Measurements from ENCODE around the gene SEC22C. TPM values are rescaled to one million over a fixed set of nuclear protein-coding genes. Genes with fewer than 3 reads are reported as not detected.
A peak's percentile ranks its signal among the peaks of the same experiment; 100 is the strongest.

The SEC22C gene
- total and polyA plus RNA-seq, 4 donors: 23.3 to 61.4 (median 35.0) TPM

DNA sequence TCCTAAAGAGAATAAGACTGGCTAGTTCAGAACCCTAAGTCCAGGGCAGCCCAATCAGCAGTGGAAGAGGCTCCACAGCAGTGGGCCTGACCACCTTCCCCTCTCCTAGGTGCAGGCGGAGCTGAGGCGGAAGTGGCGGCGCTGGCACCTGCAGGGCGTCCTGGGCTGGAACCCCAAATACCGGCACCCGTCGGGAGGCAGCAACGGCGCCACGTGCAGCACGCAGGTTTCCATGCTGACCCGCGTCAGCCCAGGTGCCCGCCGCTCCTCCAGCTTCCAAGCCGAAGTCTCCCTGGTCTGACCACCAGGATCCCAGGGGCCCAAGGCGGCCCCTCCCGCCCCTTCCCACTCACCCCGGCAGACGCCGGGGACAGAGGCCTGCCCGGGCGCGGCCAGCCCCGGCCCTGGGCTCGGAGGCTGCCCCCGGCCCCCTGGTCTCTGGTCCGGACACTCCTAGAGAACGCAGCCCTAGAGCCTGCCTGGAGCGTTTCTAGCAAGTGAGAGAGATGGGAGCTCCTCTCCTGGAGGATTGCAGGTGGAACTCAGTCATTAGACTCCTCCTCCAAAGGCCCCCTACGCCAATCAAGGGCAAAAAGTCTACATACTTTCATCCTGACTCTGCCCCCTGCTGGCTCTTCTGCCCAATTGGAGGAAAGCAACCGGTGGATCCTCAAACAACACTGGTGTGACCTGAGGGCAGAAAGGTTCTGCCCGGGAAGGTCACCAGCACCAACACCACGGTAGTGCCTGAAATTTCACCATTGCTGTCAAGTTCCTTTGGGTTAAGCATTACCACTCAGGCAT, 45.6 kb downstream of the SEC22C start:
- no peak overlapping the region for H3K9ac ChIP-seq (ENCODE audit: insufficient read depth in 1 of 2, low read length in 2 of 2)
- peaks cover 0 to 23% (median 0%) of the 10 kb centered on the region in 4 donors for H3K36me3 ChIP-seq (ENCODE audit: control insufficient read depth in 4 of 4, insufficient read depth in 4 of 4, low read length in 4 of 4)
- H3K9me3 ChIP-seq (ENCODE audit: control insufficient read depth in 4 of 4, insufficient read depth in 3 of 4, low read length in 3 of 4): no peaks in the 10 kb centered on the region
- H3K27ac ChIP-seq (ENCODE audit: low read depth in 1 of 2, low read length in 1 of 2): no peak overlapping the region
- H3K4me3 ChIP-seq: no peak overlapping the region
- peaks cover 0 to 36% (median 0%) of the 10 kb centered on the region in 5 donors for H3K4me1 ChIP-seq (ENCODE audit: control insufficient read depth in 5 of 5, insufficient read depth in 5 of 5, low read length in 5 of 5)
- no peak for TF ChIP-seq CTCF (IDR thresholded peaks at IDR 0.05; ENCODE audit: control extremely low read depth, extremely low read depth)
- no peaks in the 10 kb centered on the region for H3K27me3 ChIP-seq (ENCODE audit: control insufficient read depth in 3 of 3, insufficient read depth in 3 of 3, low read length in 2 of 3)
- 84 to 85% methylated on average over 33 to 35 of the region's 35 CpGs for WGBS, 2 donors
- DNase-seq (no peak), ATAC-seq (ENCODE audit: insufficient read depth, low FRiP score) (no peak)

- no peak overlapping the region for H3K9ac ChIP-seq (ENCODE audit: insufficient read depth in 1 of 2, low read length in 2 of 2)
- no peak for ATAC-seq (ENCODE audit: insufficient read depth, low FRiP score)
These were observed 48.4 kb downstream of the SEC22C start for GRCh38 chr3:42533161-42533897.

DNA sequence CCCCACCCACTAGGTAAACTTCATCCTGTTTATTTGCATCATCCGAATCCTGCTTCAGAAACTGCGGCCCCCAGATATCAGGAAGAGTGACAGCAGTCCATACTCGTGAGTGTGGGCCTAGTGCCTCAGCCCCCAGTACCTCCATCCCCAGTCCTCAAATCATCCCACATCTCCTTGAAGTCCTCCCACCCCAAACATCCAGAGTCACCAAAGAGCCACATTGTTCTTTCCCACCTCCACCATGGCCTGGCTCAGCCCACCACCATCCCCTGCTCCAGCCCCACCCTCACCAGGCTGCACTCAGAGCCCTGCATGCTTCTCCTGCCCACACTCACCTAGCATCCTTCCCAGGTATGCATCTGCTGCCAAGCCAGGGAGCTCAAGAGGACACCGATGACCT, 49.5 kb downstream of the SEC22C start:
- H3K4me1 ChIP-seq (ENCODE audit: control insufficient read depth in 5 of 5, insufficient read depth in 5 of 5, low read length in 5 of 5): peaks cover 0 to 31% (median 0%) of the 10 kb centered on the region in 5 donors
- no peaks in the 10 kb centered on the region for H3K27me3 ChIP-seq (ENCODE audit: control insufficient read depth in 3 of 3, insufficient read depth in 3 of 3, low read length in 2 of 3)
- 81 to 87% methylated on average over 4 of the region's 4 CpGs for WGBS, 2 donors
- TF ChIP-seq CTCF (IDR thresholded peaks at IDR 0.05; ENCODE audit: control extremely low read depth, extremely low read depth): no peak
- no peak overlapping the region for H3K4me3 ChIP-seq
- ATAC-seq (ENCODE audit: insufficient read depth, low FRiP score): no peak
- DNase-seq: no peak
- peaks cover 0 to 29% (median 0%) of the 10 kb centered on the region in 4 donors for H3K36me3 ChIP-seq (ENCODE audit: control insufficient read depth in 4 of 4, insufficient read depth in 4 of 4, low read length in 4 of 4)
- H3K9me3 ChIP-seq (ENCODE audit: control insufficient read depth in 4 of 4, insufficient read depth in 3 of 4, low read length in 3 of 4): no peaks in the 10 kb centered on the region
- H3K9ac ChIP-seq (ENCODE audit: insufficient read depth in 1 of 2, low read length in 2 of 2): no peak overlapping the region
- no peak overlapping the region for H3K27ac ChIP-seq (ENCODE audit: low read depth in 1 of 2, low read length in 1 of 2)

More at GRCh38 chr3:42533161-42533897, 48.4 kb downstream of the SEC22C start:
- H3K4me3 ChIP-seq: no peak overlapping the region
- DNase-seq: no peak
- H3K4me1 ChIP-seq (ENCODE audit: control insufficient read depth in 5 of 5, insufficient read depth in 5 of 5, low read length in 5 of 5): peaks cover 0 to 30% (median 0%) of the 10 kb centered on the region in 5 donors
- H3K27me3 ChIP-seq (ENCODE audit: control insufficient read depth in 3 of 3, insufficient read depth in 3 of 3, low read length in 2 of 3): no peaks in the 10 kb centered on the region
- H3K9me3 ChIP-seq (ENCODE audit: control insufficient read depth in 4 of 4, insufficient read depth in 3 of 4, low read length in 3 of 4): no peaks in the 10 kb centered on the region
- no peak for TF ChIP-seq CTCF (IDR thresholded peaks at IDR 0.05; ENCODE audit: control extremely low read depth, extremely low read depth)
- peak overlapping the region in 1 of 2 donors; percentile 43 for H3K27ac ChIP-seq (ENCODE audit: low read depth in 1 of 2, low read length in 1 of 2)
- H3K36me3 ChIP-seq (ENCODE audit: control insufficient read depth in 4 of 4, insufficient read depth in 4 of 4, low read length in 4 of 4): peaks cover 0 to 26% (median 0%) of the 10 kb centered on the region in 4 donors
- WGBS, 2 donors: 63 to 83% methylated on average over 7 of the region's 7 CpGs
